H1 (cell line): ENCODE results near the gene BTBD9. TPM values are rescaled to one million over a fixed set of nuclear protein-coding genes. Genes with fewer than 3 reads are reported as not detected.

Experiments used
- CTCF ChIA-PET: fragments of 300-600 bp; sonication (Branson Sonifier 250); formaldehyde crosslinking; loops from one replicate; lab custom pipeline; 2021; ENCODE audit not compliant: partially characterized antibody; lab: Charles Lee
- POLR2A ChIA-PET: fragments of 300-600 bp; sonication (Branson Sonifier 250); formaldehyde crosslinking; loops from one replicate; lab custom pipeline; 2021; ENCODE audit warnings: inconsistent platforms; ENCODE audit not compliant: partially characterized antibody; lab: Charles Lee
- DNase-seq, 2 experiments: peaks; one replicate each; pipeline versions ENCODE4 v3.0.0 to v3.0.0-alpha.2; 2010 to 2022; ENCODE audit warnings: low spot score in 2 of 2, low read depth in 1 of 2, mixed read lengths in 1 of 2
- FAIRE-seq: peaks from 2 replicates; lab custom pipeline; 2011; peaks lifted over from hg19 to GRCh38; lab: Jason Lieb, UNC
- H2AFZ ChIP-seq: 2 replicates; pipeline ENCODE4 v1.8.1; 2012; ENCODE audit warnings: low read length, inconsistent platforms
- H2AK5ac ChIP-seq: 2 replicates; pipeline ENCODE4 v1.6.1; 2013; ENCODE audit warnings: low read depth, low read length
- H2BK120ac ChIP-seq: replicated peaks from 2 replicates; pipeline ENCODE3; 2013; ENCODE audit warnings: low read depth, low read length, inconsistent platforms
- H2BK12ac ChIP-seq: 2 replicates; pipeline ENCODE4 v1.6.1; 2013; ENCODE audit warnings: low read depth, low read length
- H2BK15ac ChIP-seq: 2 replicates; pipeline ENCODE4 v1.6.1; 2013; ENCODE audit warnings: low read length
- H2BK20ac ChIP-seq: 2 replicates; pipeline ENCODE4 v1.6.1; 2013; ENCODE audit warnings: low read length
- H2BK5ac ChIP-seq: 2 replicates; pipeline ENCODE4 v1.6.1; 2013; ENCODE audit warnings: low read depth, low read length
- H3K14ac ChIP-seq: 2 replicates; pipeline ENCODE4 v1.6.1; 2013; ENCODE audit warnings: inconsistent platforms; ENCODE audit not compliant: insufficient read length
- H3K18ac ChIP-seq: 2 replicates; pipeline ENCODE4 v1.6.1; 2013; ENCODE audit warnings: low read length; ENCODE audit errors: extremely low read depth
- H3K23ac ChIP-seq: 2 replicates; pipeline ENCODE4 v1.6.1; 2013; ENCODE audit warnings: inconsistent platforms; ENCODE audit not compliant: insufficient read length
- H3K23me2 ChIP-seq: 2 replicates; pipeline ENCODE4 v1.6.1; 2013; ENCODE audit warnings: low read depth, low read length
- H3K27ac ChIP-seq: 2 replicates; pipeline ENCODE4 v1.6.1; 2011; ENCODE audit warnings: low read depth, low read length, inconsistent platforms
- H3K27me3 ChIP-seq, 4 experiments: replicated peaks in 1 of 4; 1 replicate in 1 of 4; 2 replicates in 3 of 4; pipeline versions ENCODE4 v1.6.1 to v1.8.1; 2011 to 2013; ENCODE audit warnings: low read length in 3 of 4, mild to moderate bottlenecking in 3 of 4, inconsistent platforms in 2 of 4, mixed read lengths in 2 of 4, moderate library complexity in 1 of 4; ENCODE audit not compliant: control insufficient read depth in 3 of 4, insufficient read depth in 3 of 4; ENCODE audit errors: extremely low read depth in 1 of 4
- H3K36me3 ChIP-seq, 4 experiments: 2 replicates each; pipeline versions ENCODE4 v1.6.1 to v1.8.1; 2011 to 2013; ENCODE audit warnings: mild to moderate bottlenecking in 4 of 4, low read length in 3 of 4, moderate library complexity in 2 of 4, control low read depth in 1 of 4, inconsistent platforms in 1 of 4; ENCODE audit not compliant: insufficient read depth in 4 of 4, control insufficient read depth in 2 of 4
- H3K4ac ChIP-seq: replicated peaks from 2 replicates; pipeline ENCODE3; 2013; ENCODE audit warnings: low read length, low read depth, mixed read lengths, inconsistent platforms; ENCODE audit not compliant: insufficient read length
- H3K4me1 ChIP-seq, 4 experiments: replicated peaks in 1 of 4; 1 replicate in 1 of 4; 2 replicates in 3 of 4; pipeline versions ENCODE4 v1.6.1 to v1.8.1; 2011 to 2013; ENCODE audit warnings: low read length in 3 of 4, inconsistent platforms in 2 of 4, mixed read lengths in 1 of 4; ENCODE audit not compliant: insufficient read depth in 4 of 4, control insufficient read depth in 3 of 4
- H3K4me2 ChIP-seq, 2 experiments: 2 replicates each; pipeline versions ENCODE4 v1.6.1 to v1.8.1; 2011 to 2013; ENCODE audit warnings: low read depth in 2 of 2, low read length in 2 of 2, control low read depth in 1 of 2, inconsistent platforms in 1 of 2, mild to moderate bottlenecking in 1 of 2; ENCODE audit not compliant: insufficient read depth in 1 of 2
- H3K4me3 ChIP-seq, 4 experiments: fragments of 200-600, 300-600 bp in 1 of 4; sonication (generic), shearing (Covaris generic), sonication (Bioruptor Twin) in 1 of 4; 2 replicates each; pipeline versions ENCODE4 v1.5.1 to v1.8.1; 2011 to 2016; ENCODE audit warnings: low read length in 4 of 4, low read depth in 3 of 4, control low read depth in 2 of 4, inconsistent platforms in 2 of 4, mild to moderate bottlenecking in 2 of 4, mixed read lengths in 1 of 4, moderate library complexity in 1 of 4; ENCODE audit not compliant: insufficient read depth in 2 of 4; ENCODE audit errors: extremely low read depth in 1 of 4
- H3K56ac ChIP-seq: replicated peaks from 2 replicates; pipeline ENCODE3; 2013; ENCODE audit warnings: low read depth, mild to moderate bottlenecking, mixed read lengths, low read length, inconsistent platforms; ENCODE audit not compliant: insufficient read length
- H3K79me1 ChIP-seq: 2 replicates; pipeline ENCODE4 v1.6.1; 2013; ENCODE audit warnings: low read depth, low read length, control low read depth
- H3K79me2 ChIP-seq, 2 experiments: 2 replicates each; pipeline versions ENCODE4 v1.6.1 to v1.8.1; 2012 to 2013; ENCODE audit warnings: low read length in 2 of 2, mild to moderate bottlenecking in 2 of 2, inconsistent platforms in 1 of 2; ENCODE audit not compliant: insufficient read depth in 2 of 2, control insufficient read depth in 1 of 2
- H3K9ac ChIP-seq, 4 experiments: replicated peaks in 1 of 4; 1 replicate in 1 of 4; 2 replicates in 3 of 4; pipeline versions ENCODE4 v1.6.1 to v1.8.1; 2011 to 2013; ENCODE audit warnings: low read depth in 3 of 4, low read length in 3 of 4, control low read depth in 2 of 4, mild to moderate bottlenecking in 2 of 4, moderate library complexity in 2 of 4, inconsistent platforms in 1 of 4; ENCODE audit errors: extremely low read depth in 1 of 4
- H3K9me3 ChIP-seq, 2 experiments: 2 replicates each; pipeline versions ENCODE4 v1.6.1 to v1.8.1; 2012 to 2013; ENCODE audit warnings: mild to moderate bottlenecking in 2 of 2, moderate library complexity in 2 of 2, control low read depth in 1 of 2, inconsistent platforms in 1 of 2, low read depth in 1 of 2, low read length in 1 of 2, mixed read lengths in 1 of 2; ENCODE audit not compliant: insufficient read depth in 2 of 2
- H4K20me1 ChIP-seq, 2 experiments: replicated peaks in 1 of 2; 2 replicates each; pipeline versions ENCODE3 to v1.8.1; 2011 to 2013; ENCODE audit warnings: inconsistent platforms in 2 of 2, low read length in 2 of 2, mild to moderate bottlenecking in 1 of 2; ENCODE audit not compliant: insufficient read depth in 2 of 2, control insufficient read depth in 1 of 2
- H4K5ac ChIP-seq: 2 replicates; pipeline ENCODE4 v1.6.1; 2013; ENCODE audit warnings: low read length, low read depth, mixed read lengths, inconsistent platforms; ENCODE audit not compliant: insufficient read length
- H4K8ac ChIP-seq: 2 replicates; pipeline ENCODE4 v1.8.0; 2013; ENCODE audit warnings: mild to moderate bottlenecking, moderate library complexity, low read length, inconsistent platforms; ENCODE audit not compliant: insufficient read depth; ENCODE audit errors: extremely low read depth
- H4K91ac ChIP-seq: replicated peaks from 2 replicates; pipeline ENCODE3; 2013; ENCODE audit warnings: low read length, mixed read lengths, inconsistent platforms; ENCODE audit not compliant: insufficient read length
- ASH2L ChIP-seq: fragments of 200-600, 300-600 bp; sonication (generic); IDR thresholded peaks from one replicate; pipeline ENCODE4 v1.7.1; 2017; ENCODE audit warnings: low read length
- CHD1 ChIP-seq: IDR thresholded peaks from 2 replicates; pipeline ENCODE4 v1.6.1; 2012; ENCODE audit warnings: low read depth, low read length, improper control_type of control experiment
- JUND ChIP-seq: IDR thresholded peaks from 2 replicates; pipeline ENCODE4 v1.6.1; 2011; ENCODE audit warnings: mild to moderate bottlenecking, improper control_type of control experiment, low read length
- PHF8 ChIP-seq: fragments of 200-600 bp; sonication (generic); conservative IDR thresholded peaks from 2 replicates; pipeline ENCODE4 v1.7.1; 2012; ENCODE audit warnings: low read depth, mild to moderate bottlenecking, inconsistent platforms, low read length, moderate library complexity
- SIRT6 ChIP-seq: IDR thresholded peaks from one replicate; pipeline ENCODE4 v1.7.1; 2012; ENCODE audit warnings: low read length, inconsistent platforms
- polyA plus RNA-seq, 7 experiments: library from polyadenylated mRNA; depleted of rRNA in 3 of 7; stranded (reverse) in 5 of 7; unstranded in 2 of 7; fragments of >200 nt in 5 of 7; fragments of 200-250 nt in 2 of 7; gene quantifications; 1 replicate in 5 of 7; 2 replicates in 1 of 7; 4 replicates in 1 of 7; pipeline versions ENCODE4 v1.2.1 to v1.2.3, GENCODE V29; 2011 to 2013; ENCODE audit warnings: missing spikeins in 2 of 7, mixed read lengths in 2 of 7
- total RNA-seq: library from RNA; stranded (reverse); fragmentation: NEBNext Ultra II Directional; extraction: Animal tissue kit (Norgen Biotek cat#: 25700); gene quantifications from 2 replicates; pipeline ENCODE4 v1.2.1, GENCODE V29; 2021

Gene BTBD9
- total and polyA plus RNA-seq, 2 of the 8 experiments (the other 6 are each of a cell fraction or from before 2014, with no cell fraction given), result 0.92 to 4.1 TPM

GRCh38 chr6:38367231-38367630, 272.5 kb downstream of the BTBD9 start:
- no peak for TF ChIP-seq PHF8
- no peak for TF ChIP-seq JUND
- no peak for TF ChIP-seq SIRT6
- no peak for TF ChIP-seq CHD1
- TF ChIP-seq ASH2L, result no peak
- no peak overlapping the region for H2BK120ac ChIP-seq
- H3K27me3 ChIP-seq, result no peaks in the 10 kb centered on the region
- H3K27ac ChIP-seq, result no peak overlapping the region
- no peak overlapping the region for H3K23ac ChIP-seq
- no peak overlapping the region for H2AFZ ChIP-seq
- no peaks in the 10 kb centered on the region for H3K79me1 ChIP-seq
- H3K4ac ChIP-seq, result no peak overlapping the region
- H4K8ac ChIP-seq, result no peak overlapping the region
- H3K23me2 ChIP-seq, result no peaks in the 10 kb centered on the region
- ChIA-PET POLR2A (interaction anchor here (0.8 kb wide), 1 partner anchor 9 kb away, joined by 5 read pairs; no protein-coding TSS in a partner anchor), CTCF (interaction anchor here (0.8 to 1.2 kb wide), 2 partner anchors 11 to 41 kb away, joined by 3 read pairs; no protein-coding TSS in a partner anchor)
- no peak overlapping the region for H3K18ac ChIP-seq
- no peaks in the 10 kb centered on the region for H3K4me1 ChIP-seq
- no peak overlapping the region for H2BK12ac ChIP-seq
- FAIRE-seq (no peak), DNase-seq (no peak)
- H4K20me1 ChIP-seq, result no peaks in the 10 kb centered on the region
- H4K91ac ChIP-seq, result no peak overlapping the region
- H3K4me2 ChIP-seq, result no peak overlapping the region
- H3K79me2 ChIP-seq, result no peaks in the 10 kb centered on the region
- H2BK5ac ChIP-seq, result no peak overlapping the region
- H2BK20ac ChIP-seq, result no peak overlapping the region
- H3K36me3 ChIP-seq, result no peaks in the 10 kb centered on the region
- H2AK5ac ChIP-seq, result no peak overlapping the region
- H3K4me3 ChIP-seq, result no peak overlapping the region
- H3K9me3 ChIP-seq, result no peaks in the 10 kb centered on the region
- no peak overlapping the region for H3K56ac ChIP-seq
- H4K5ac ChIP-seq, result no peak overlapping the region
- no peak overlapping the region for H2BK15ac ChIP-seq
- no peak overlapping the region for H3K14ac ChIP-seq
- H3K9ac ChIP-seq, result no peak overlapping the region
